ENCODE measurements around the gene CTNND1. TPM values are rescaled to one million over a fixed set of nuclear protein-coding genes. Genes with fewer than 3 reads are reported as not detected.
A peak's percentile ranks its signal among the peaks of the same experiment; 100 is the strongest.

The CTNND1 gene
- total RNA-seq, 1 donor: 140 TPM

GRCh38 chr11:57764021-57764420 lies 2.4 kb downstream of the CTNND1 start:
- peak overlapping the region; percentile 89 for H3K4me2 ChIP-seq (ENCODE audit: insufficient read depth, low read length)
- peak overlapping the region; percentile 78 for H3K4me3 ChIP-seq (ENCODE audit: insufficient read depth, low read length)
- H2AFZ ChIP-seq (ENCODE audit: low read length): no peak overlapping the region
- DNase-seq (ENCODE audit: insufficient read length, low spot score, missing footprints): no peak
- H4K20me1 ChIP-seq (ENCODE audit: insufficient read depth, low read length): peaks cover 44% of the 10 kb centered on the region
- H3K4me1 ChIP-seq (ENCODE audit: insufficient read depth, low read length): peaks cover 20% of the 10 kb centered on the region
- peaks cover 7% of the 10 kb centered on the region for H3K36me3 ChIP-seq (ENCODE audit: insufficient read depth, low read length)
- H3K9me3 ChIP-seq (ENCODE audit: low read depth, low read length): no peaks in the 10 kb centered on the region
- peak overlapping the region; percentile 94 for H3K27ac ChIP-seq (ENCODE audit: low read depth, low read length)
- H3K27me3 ChIP-seq (ENCODE audit: insufficient read depth, low read length): no peaks in the 10 kb centered on the region
- TF ChIP-seq, protein P1, sequence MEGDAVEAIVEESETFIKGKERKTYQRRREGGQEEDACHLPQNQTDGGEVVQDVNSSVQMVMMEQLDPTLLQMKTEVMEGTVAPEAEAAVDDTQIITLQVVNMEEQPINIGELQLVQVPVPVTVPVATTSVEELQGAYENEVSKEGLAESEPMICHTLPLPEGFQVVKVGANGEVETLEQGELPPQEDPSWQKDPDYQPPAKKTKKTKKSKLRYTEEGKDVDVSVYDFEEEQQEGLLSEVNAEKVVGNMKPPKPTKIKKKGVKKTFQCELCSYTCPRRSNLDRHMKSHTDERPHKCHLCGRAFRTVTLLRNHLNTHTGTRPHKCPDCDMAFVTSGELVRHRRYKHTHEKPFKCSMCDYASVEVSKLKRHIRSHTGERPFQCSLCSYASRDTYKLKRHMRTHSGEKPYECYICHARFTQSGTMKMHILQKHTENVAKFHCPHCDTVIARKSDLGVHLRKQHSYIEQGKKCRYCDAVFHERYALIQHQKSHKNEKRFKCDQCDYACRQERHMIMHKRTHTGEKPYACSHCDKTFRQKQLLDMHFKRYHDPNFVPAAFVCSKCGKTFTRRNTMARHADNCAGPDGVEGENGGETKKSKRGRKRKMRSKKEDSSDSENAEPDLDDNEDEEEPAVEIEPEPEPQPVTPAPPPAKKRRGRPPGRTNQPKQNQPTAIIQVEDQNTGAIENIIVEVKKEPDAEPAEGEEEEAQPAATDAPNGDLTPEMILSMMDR (IDR thresholded peaks at IDR 0.05; ENCODE audit: extremely low read depth, low read depth, low read length): no peak
- peaks cover 68% of the 10 kb centered on the region for H3K79me2 ChIP-seq (ENCODE audit: insufficient read depth, low read length)

DNA sequence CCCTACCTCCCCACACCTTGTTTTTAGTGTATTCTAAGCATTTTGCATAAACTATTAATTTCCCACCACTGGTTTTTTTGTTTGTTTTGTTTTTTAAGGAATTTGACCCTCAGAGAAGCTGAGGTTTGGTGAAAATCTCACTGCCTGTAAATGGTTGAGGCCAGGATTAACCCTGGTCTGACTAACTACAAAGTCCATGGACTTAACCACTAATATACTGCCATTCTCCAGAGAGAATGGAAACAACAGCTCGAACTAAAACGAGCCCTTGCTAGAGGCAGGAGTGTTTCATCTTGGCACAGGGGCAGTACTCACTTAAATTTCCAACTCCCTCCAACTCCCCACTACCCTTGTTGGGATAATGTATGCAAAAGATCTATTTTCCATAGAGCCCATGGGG lies 3.0 kb downstream of the CTNND1 start:
- Histone ChIP-seq H2AFZ (ENCODE audit: low read length) (no peak overlapping the region), H3K27me3 (ENCODE audit: insufficient read depth, low read length) (no peaks in the 10 kb centered on the region), H3K4me1 (ENCODE audit: insufficient read depth, low read length) (peaks cover 20% of the 10 kb centered on the region), H3K36me3 (ENCODE audit: insufficient read depth, low read length) (peaks cover 7% of the 10 kb centered on the region), H3K4me3 (ENCODE audit: insufficient read depth, low read length) (peak overlapping the region; percentile 78), H4K20me1 (ENCODE audit: insufficient read depth, low read length) (peaks cover 44% of the 10 kb centered on the region), H3K4me2 (ENCODE audit: insufficient read depth, low read length) (peak overlapping the region; percentile 89), H3K79me2 (ENCODE audit: insufficient read depth, low read length) (peaks cover 74% of the 10 kb centered on the region), H3K27ac (ENCODE audit: low read depth, low read length) (no peak overlapping the region), H3K9me3 (ENCODE audit: low read depth, low read length) (no peaks in the 10 kb centered on the region)
- peak; percentile 50 for DNase-seq (ENCODE audit: insufficient read length, low spot score, missing footprints)
- TF ChIP-seq, protein P1 (IDR thresholded peaks at IDR 0.05; ENCODE audit: extremely low read depth, low read depth, low read length): no peak

DNA sequence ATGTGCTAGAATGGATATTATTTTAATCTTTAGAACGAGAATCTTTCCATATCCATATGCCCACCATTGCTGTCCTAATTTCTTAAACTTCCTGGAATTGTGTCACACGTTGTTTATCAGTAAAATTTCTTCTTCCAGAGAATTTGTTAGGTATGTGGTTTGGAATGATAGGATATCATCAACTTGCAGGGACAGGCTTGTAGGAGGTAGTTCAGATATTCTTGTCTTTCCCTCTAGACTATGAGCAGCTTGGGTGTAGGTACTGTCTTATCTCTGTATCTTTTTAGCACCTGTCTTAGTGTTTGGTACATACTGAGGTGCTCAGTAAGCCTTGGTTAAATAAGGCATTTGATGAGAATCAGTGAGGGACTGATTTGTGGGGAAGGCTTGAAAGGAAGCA lies 3.4 kb downstream of the CTNND1 start:
- TF ChIP-seq, protein P1 (IDR thresholded peaks at IDR 0.05; ENCODE audit: extremely low read depth, low read depth, low read length): no peak
- H3K27me3 ChIP-seq (ENCODE audit: insufficient read depth, low read length): no peaks in the 10 kb centered on the region
- no peaks in the 10 kb centered on the region for H3K9me3 ChIP-seq (ENCODE audit: low read depth, low read length)
- no peak overlapping the region for H3K27ac ChIP-seq (ENCODE audit: low read depth, low read length)
- DNase-seq (ENCODE audit: insufficient read length, low spot score, missing footprints): no peak
- peaks cover 7% of the 10 kb centered on the region for H3K36me3 ChIP-seq (ENCODE audit: insufficient read depth, low read length)
- H3K4me1 ChIP-seq (ENCODE audit: insufficient read depth, low read length): peaks cover 20% of the 10 kb centered on the region
- H3K79me2 ChIP-seq (ENCODE audit: insufficient read depth, low read length): peaks cover 78% of the 10 kb centered on the region
- H2AFZ ChIP-seq (ENCODE audit: low read length): no peak overlapping the region
- peaks cover 44% of the 10 kb centered on the region for H4K20me1 ChIP-seq (ENCODE audit: insufficient read depth, low read length)
- H3K4me3 ChIP-seq (ENCODE audit: insufficient read depth, low read length): peak overlapping the region; percentile 78
- peak overlapping the region; percentile 89 for H3K4me2 ChIP-seq (ENCODE audit: insufficient read depth, low read length)

GRCh38 chr11:57770793-57771192 lies 9.2 kb downstream of the CTNND1 start:
- H3K9me3 ChIP-seq (ENCODE audit: low read depth, low read length): no peaks in the 10 kb centered on the region
- DNase-seq (ENCODE audit: insufficient read length, low spot score, missing footprints): no peak
- TF ChIP-seq, protein P1 (IDR thresholded peaks at IDR 0.05; ENCODE audit: extremely low read depth, low read depth, low read length): no peak
- H3K27me3 ChIP-seq (ENCODE audit: insufficient read depth, low read length): no peaks in the 10 kb centered on the region
- no peak overlapping the region for H2AFZ ChIP-seq (ENCODE audit: low read length)
- H3K4me3 ChIP-seq (ENCODE audit: insufficient read depth, low read length): no peak overlapping the region
- no peak overlapping the region for H3K27ac ChIP-seq (ENCODE audit: low read depth, low read length)
- peaks cover 95% of the 10 kb centered on the region for H3K79me2 ChIP-seq (ENCODE audit: insufficient read depth, low read length)
- peaks cover 7% of the 10 kb centered on the region for H3K36me3 ChIP-seq (ENCODE audit: insufficient read depth, low read length)
- peaks cover 60% of the 10 kb centered on the region for H4K20me1 ChIP-seq (ENCODE audit: insufficient read depth, low read length)
- peaks cover 24% of the 10 kb centered on the region for H3K4me1 ChIP-seq (ENCODE audit: insufficient read depth, low read length)
- no peak overlapping the region for H3K4me2 ChIP-seq (ENCODE audit: insufficient read depth, low read length)

All from osteoblast (primary cell).